Astrocyte (in vitro differentiated cells and primary cell): ENCODE results near the gene RASEF. TPM values are rescaled to one million over a fixed set of nuclear protein-coding genes. Genes with fewer than 3 reads are reported as not detected.

Source experiments
- DNase-seq: peaks from one replicate; pipeline ENCODE4 v3.0.0-alpha.2; 2010; ENCODE audit warnings: low read depth
- FAIRE-seq: peaks from 2 replicates; lab custom pipeline; 2011; peaks lifted over from hg19 to GRCh38; lab: Jason Lieb, UNC
- H2AFZ ChIP-seq: 2 replicates; pipeline ENCODE4 v1.6.0; 2012; ENCODE audit warnings: low read depth, low read length, inconsistent platforms
- H3K27ac ChIP-seq: 2 replicates; pipeline ENCODE4 v1.5.1; 2011; ENCODE audit warnings: low read depth, low read length, inconsistent platforms
- H3K27me3 ChIP-seq: 2 replicates; pipeline ENCODE4 v1.6.0; 2011; ENCODE audit warnings: low read length, inconsistent platforms; ENCODE audit not compliant: insufficient read depth
- H3K36me3 ChIP-seq: 2 replicates; pipeline ENCODE4 v1.5.1; 2011; ENCODE audit warnings: low read length, inconsistent platforms; ENCODE audit not compliant: insufficient read depth
- H3K4me1 ChIP-seq: 2 replicates; pipeline ENCODE4 v1.5.1; 2011; ENCODE audit warnings: low read length, inconsistent platforms; ENCODE audit not compliant: insufficient read depth
- H3K4me2 ChIP-seq: 2 replicates; pipeline ENCODE4 v1.6.0; 2012; ENCODE audit warnings: low read length, inconsistent platforms
- H3K4me3 ChIP-seq: 2 replicates; pipeline ENCODE4 v1.5.1; 2011; ENCODE audit warnings: low read depth, mild to moderate bottlenecking, low read length, inconsistent platforms; ENCODE audit not compliant: insufficient read depth
- H3K79me2 ChIP-seq: 2 replicates; pipeline ENCODE4 v1.6.0; 2012; ENCODE audit warnings: mild to moderate bottlenecking, low read length, inconsistent platforms; ENCODE audit not compliant: insufficient read depth
- H3K9ac ChIP-seq: 2 replicates; pipeline ENCODE4 v1.6.0; 2012; ENCODE audit warnings: mild to moderate bottlenecking, low read length, inconsistent platforms
- H3K9me3 ChIP-seq: 2 replicates; pipeline ENCODE4 v1.5.1; 2012; ENCODE audit warnings: low read depth, mild to moderate bottlenecking, low read length, inconsistent platforms; ENCODE audit not compliant: insufficient read depth
- H4K20me1 ChIP-seq: 2 replicates; pipeline ENCODE4 v1.6.0; 2012; ENCODE audit warnings: low read length, inconsistent platforms; ENCODE audit not compliant: insufficient read depth
- H3K27ac Mint-ChIP-seq: one replicate; pipeline ENCODE4 v1.8.0; 2021; ENCODE audit warnings: mild to moderate bottlenecking, mixed read lengths; ENCODE audit not compliant: unreplicated experiment
- H3K27me3 Mint-ChIP-seq: one replicate; pipeline ENCODE4 v1.8.0; 2021; ENCODE audit warnings: low read depth, mixed read lengths; ENCODE audit not compliant: unreplicated experiment
- H3K36me3 Mint-ChIP-seq: one replicate; pipeline ENCODE4 v1.8.0; 2021; ENCODE audit warnings: low read depth, mixed read lengths; ENCODE audit not compliant: unreplicated experiment
- H3K4me1 Mint-ChIP-seq: one replicate; pipeline ENCODE4 v1.8.0; 2021; ENCODE audit warnings: low read depth, mixed read lengths; ENCODE audit not compliant: unreplicated experiment
- H3K4me3 Mint-ChIP-seq: one replicate; pipeline ENCODE4 v1.8.0; 2021; ENCODE audit warnings: mild to moderate bottlenecking, moderate library complexity, mixed read lengths; ENCODE audit not compliant: unreplicated experiment
- H3K9me3 Mint-ChIP-seq: one replicate; pipeline ENCODE4 v1.8.0; 2021; ENCODE audit warnings: mild to moderate bottlenecking, mixed read lengths; ENCODE audit not compliant: unreplicated experiment
- CTCF ChIP-seq: IDR thresholded peaks from 2 replicates; pipeline ENCODE4 v1.5.1; 2011; ENCODE audit warnings: low read depth, mild to moderate bottlenecking, inconsistent platforms, low read length, moderate library complexity; ENCODE audit not compliant: insufficient read depth
- EZH2 ChIP-seq: IDR thresholded peaks from 2 replicates; pipeline ENCODE4 v1.6.1; 2012; ENCODE audit warnings: mild to moderate bottlenecking, low read length, inconsistent platforms; ENCODE audit not compliant: insufficient read depth
- total RNA-seq: library from RNA; stranded (reverse); gene quantifications from 2 replicates; pipeline ENCODE4 v1.2.1, GENCODE V29; 2021

The RASEF gene
- total RNA-seq, 1 donor from 2014 or later, result 0.91 TPM

GRCh38 chr9:82949203-82949602 is 113.7 kb downstream of the RASEF start:
- H3K36me3 Mint-ChIP-seq, result no peaks in the 10 kb centered on the region
- H3K4me3 ChIP-seq, result no peak overlapping the region
- no peaks in the 10 kb centered on the region for H3K4me1 ChIP-seq

GRCh38 chr9:82940376-82940775 is 122.6 kb downstream of the RASEF start:
- H3K9me3 ChIP-seq, result no peaks in the 10 kb centered on the region
- no peak for TF ChIP-seq EZH2
- no peak for TF ChIP-seq CTCF
- Mint-ChIP-seq H3K27ac (no peak overlapping the region), H3K36me3 (no peaks in the 10 kb centered on the region), H3K4me1 (no peaks in the 10 kb centered on the region), H3K4me3 (no peak overlapping the region), H3K27me3 (no peaks in the 10 kb centered on the region), H3K9me3 (no peaks in the 10 kb centered on the region)
- H3K4me1 ChIP-seq, result peaks cover 3% of the 10 kb centered on the region
- no peak overlapping the region for H3K9ac ChIP-seq
- no peaks in the 10 kb centered on the region for H3K36me3 ChIP-seq
- H3K27me3 ChIP-seq, result no peaks in the 10 kb centered on the region
- no peak overlapping the region for H3K27ac ChIP-seq
- DNase-seq (no peak), FAIRE-seq (no peak)
- H3K4me2 ChIP-seq, result no peak overlapping the region
- H4K20me1 ChIP-seq, result no peaks in the 10 kb centered on the region
- H2AFZ ChIP-seq, result no peak overlapping the region
- no peaks in the 10 kb centered on the region for H3K79me2 ChIP-seq
- no peak overlapping the region for H3K4me3 ChIP-seq

More at GRCh38 chr9:82949203-82949602, 113.7 kb downstream of the RASEF start:
- H3K79me2 ChIP-seq, result no peaks in the 10 kb centered on the region
- Mint-ChIP-seq H3K27me3 (peaks cover 2% of the 10 kb centered on the region), H3K4me3 (no peak overlapping the region), H3K9me3 (no peaks in the 10 kb centered on the region), H3K27ac (no peak overlapping the region), H3K4me1 (no peaks in the 10 kb centered on the region)
- no peak overlapping the region for H3K9ac ChIP-seq
- H3K36me3 ChIP-seq, result no peaks in the 10 kb centered on the region
- H2AFZ ChIP-seq, result no peak overlapping the region
- DNase-seq, result peak; percentile 18
- H4K20me1 ChIP-seq, result no peaks in the 10 kb centered on the region
- FAIRE-seq, result no peak
- H3K27me3 ChIP-seq, result no peaks in the 10 kb centered on the region
- H3K4me2 ChIP-seq, result no peak overlapping the region
- H3K27ac ChIP-seq, result no peak overlapping the region
- H3K9me3 ChIP-seq, result no peaks in the 10 kb centered on the region
- TF ChIP-seq CTCF (no peak), EZH2 (no peak)

GRCh38 chr9:82939451-82939850 is 123.5 kb downstream of the RASEF start:
- Mint-ChIP-seq H3K36me3 (no peaks in the 10 kb centered on the region), H3K9me3 (no peaks in the 10 kb centered on the region), H3K4me1 (peaks cover 7% of the 10 kb centered on the region), H3K4me3 (no peak overlapping the region), H3K27me3 (no peaks in the 10 kb centered on the region), H3K27ac (no peak overlapping the region)
- H3K27me3 ChIP-seq, result no peaks in the 10 kb centered on the region
- no peak overlapping the region for H2AFZ ChIP-seq
- no peak for FAIRE-seq
- H3K27ac ChIP-seq, result no peak overlapping the region
- H3K36me3 ChIP-seq, result no peaks in the 10 kb centered on the region
- TF ChIP-seq EZH2 (no peak), CTCF (no peak)
- H4K20me1 ChIP-seq, result no peaks in the 10 kb centered on the region
- no peak overlapping the region for H3K4me3 ChIP-seq
- no peak overlapping the region for H3K4me2 ChIP-seq
- H3K79me2 ChIP-seq, result no peaks in the 10 kb centered on the region
- peaks cover 10% of the 10 kb centered on the region for H3K4me1 ChIP-seq
- DNase-seq, result no peak
- H3K9ac ChIP-seq, result no peak overlapping the region
- no peaks in the 10 kb centered on the region for H3K9me3 ChIP-seq
